HL-60 (cell line): ENCODE measurements around the gene TRMT10B.

ENCODE experiments used
- DNase-seq, 2 experiments: peaks; one replicate each; pipeline ENCODE4 v3.0.0-alpha.2; 2010 to 2020; ENCODE audit warnings: low read depth in 1 of 2, low spot score in 1 of 2
- H3K27ac ChIP-seq: fragments of 250-450 bp; sonication (Bioruptor Pico); replicated peaks from 2 replicates; pipeline ENCODE4 v1.5.1; 2020; ENCODE audit warnings: mild to moderate bottlenecking, moderate library complexity
- H3K27me3 ChIP-seq: fragments of 250-450 bp; sonication (Bioruptor Pico); 2 replicates; pipeline ENCODE4 v1.5.1; 2021; ENCODE audit warnings: mild to moderate bottlenecking, moderate library complexity; ENCODE audit not compliant: insufficient read depth, poor library complexity, severe bottlenecking
- H3K4me3 ChIP-seq: replicated peaks from 2 replicates; pipeline ENCODE4 v1.5.1; 2011; ENCODE audit warnings: mild to moderate bottlenecking, control low read depth, low read length; ENCODE audit not compliant: insufficient read depth
- GABPA ChIP-seq: IDR thresholded peaks from 2 replicates; pipeline ENCODE4 v1.6.1; 2012; ENCODE audit warnings: low read depth
- POLR2AphosphoS5 ChIP-seq: IDR thresholded peaks from 2 replicates; pipeline ENCODE4 v1.6.1; 2012; ENCODE audit warnings: low read depth
- SPI1 ChIP-seq: IDR thresholded peaks from 2 replicates; pipeline ENCODE4 v1.6.1; 2012; ENCODE audit warnings: low read depth, mild to moderate bottlenecking, borderline replicate concordance
- TF ChIP-seq, protein P1 (sequence below): IDR thresholded peaks from one replicate; pipeline ENCODE4 v1.5.1; 2011; ENCODE audit warnings: low read length, control low read depth, inconsistent platforms; ENCODE audit not compliant: insufficient read depth
- TF ChIP-seq, protein P2 (sequence below): IDR thresholded peaks from 2 replicates; pipeline ENCODE4 v1.6.1; 2012; ENCODE audit warnings: low read depth; ENCODE audit not compliant: insufficient replicate concordance

Gene TRMT10B

DNA sequence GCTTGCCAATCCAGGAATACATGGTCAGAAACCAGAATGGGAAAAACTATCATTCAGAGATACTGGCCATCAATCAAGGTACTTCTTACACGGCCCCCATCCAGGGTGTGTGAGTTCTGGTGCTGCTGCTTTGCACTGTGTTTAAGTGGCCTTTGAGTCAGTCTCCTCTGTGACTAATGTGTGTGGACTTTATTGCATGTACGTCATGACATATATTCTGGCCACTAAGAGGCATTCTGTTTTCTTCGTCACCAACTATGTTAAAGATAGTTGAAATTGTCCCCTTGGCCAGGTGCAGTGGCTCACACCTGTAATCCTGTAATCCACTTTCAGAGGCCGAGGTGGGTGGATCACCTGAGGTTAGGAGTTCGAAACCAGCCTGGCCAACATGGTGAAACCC, 22.7 kb downstream of the TRMT10B start:
- TF ChIP-seq, protein P1, sequence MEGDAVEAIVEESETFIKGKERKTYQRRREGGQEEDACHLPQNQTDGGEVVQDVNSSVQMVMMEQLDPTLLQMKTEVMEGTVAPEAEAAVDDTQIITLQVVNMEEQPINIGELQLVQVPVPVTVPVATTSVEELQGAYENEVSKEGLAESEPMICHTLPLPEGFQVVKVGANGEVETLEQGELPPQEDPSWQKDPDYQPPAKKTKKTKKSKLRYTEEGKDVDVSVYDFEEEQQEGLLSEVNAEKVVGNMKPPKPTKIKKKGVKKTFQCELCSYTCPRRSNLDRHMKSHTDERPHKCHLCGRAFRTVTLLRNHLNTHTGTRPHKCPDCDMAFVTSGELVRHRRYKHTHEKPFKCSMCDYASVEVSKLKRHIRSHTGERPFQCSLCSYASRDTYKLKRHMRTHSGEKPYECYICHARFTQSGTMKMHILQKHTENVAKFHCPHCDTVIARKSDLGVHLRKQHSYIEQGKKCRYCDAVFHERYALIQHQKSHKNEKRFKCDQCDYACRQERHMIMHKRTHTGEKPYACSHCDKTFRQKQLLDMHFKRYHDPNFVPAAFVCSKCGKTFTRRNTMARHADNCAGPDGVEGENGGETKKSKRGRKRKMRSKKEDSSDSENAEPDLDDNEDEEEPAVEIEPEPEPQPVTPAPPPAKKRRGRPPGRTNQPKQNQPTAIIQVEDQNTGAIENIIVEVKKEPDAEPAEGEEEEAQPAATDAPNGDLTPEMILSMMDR = no peak
- TF ChIP-seq POLR2AphosphoS5 (no peak), GABPA (no peak), SPI1 (no peak)
- TF ChIP-seq, protein P2, sequence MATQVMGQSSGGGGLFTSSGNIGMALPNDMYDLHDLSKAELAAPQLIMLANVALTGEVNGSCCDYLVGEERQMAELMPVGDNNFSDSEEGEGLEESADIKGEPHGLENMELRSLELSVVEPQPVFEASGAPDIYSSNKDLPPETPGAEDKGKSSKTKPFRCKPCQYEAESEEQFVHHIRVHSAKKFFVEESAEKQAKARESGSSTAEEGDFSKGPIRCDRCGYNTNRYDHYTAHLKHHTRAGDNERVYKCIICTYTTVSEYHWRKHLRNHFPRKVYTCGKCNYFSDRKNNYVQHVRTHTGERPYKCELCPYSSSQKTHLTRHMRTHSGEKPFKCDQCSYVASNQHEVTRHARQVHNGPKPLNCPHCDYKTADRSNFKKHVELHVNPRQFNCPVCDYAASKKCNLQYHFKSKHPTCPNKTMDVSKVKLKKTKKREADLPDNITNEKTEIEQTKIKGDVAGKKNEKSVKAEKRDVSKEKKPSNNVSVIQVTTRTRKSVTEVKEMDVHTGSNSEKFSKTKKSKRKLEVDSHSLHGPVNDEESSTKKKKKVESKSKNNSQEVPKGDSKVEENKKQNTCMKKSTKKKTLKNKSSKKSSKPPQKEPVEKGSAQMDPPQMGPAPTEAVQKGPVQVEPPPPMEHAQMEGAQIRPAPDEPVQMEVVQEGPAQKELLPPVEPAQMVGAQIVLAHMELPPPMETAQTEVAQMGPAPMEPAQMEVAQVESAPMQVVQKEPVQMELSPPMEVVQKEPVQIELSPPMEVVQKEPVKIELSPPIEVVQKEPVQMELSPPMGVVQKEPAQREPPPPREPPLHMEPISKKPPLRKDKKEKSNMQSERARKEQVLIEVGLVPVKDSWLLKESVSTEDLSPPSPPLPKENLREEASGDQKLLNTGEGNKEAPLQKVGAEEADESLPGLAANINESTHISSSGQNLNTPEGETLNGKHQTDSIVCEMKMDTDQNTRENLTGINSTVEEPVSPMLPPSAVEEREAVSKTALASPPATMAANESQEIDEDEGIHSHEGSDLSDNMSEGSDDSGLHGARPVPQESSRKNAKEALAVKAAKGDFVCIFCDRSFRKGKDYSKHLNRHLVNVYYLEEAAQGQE = no peak
- DNase-seq = no peak

DNA sequence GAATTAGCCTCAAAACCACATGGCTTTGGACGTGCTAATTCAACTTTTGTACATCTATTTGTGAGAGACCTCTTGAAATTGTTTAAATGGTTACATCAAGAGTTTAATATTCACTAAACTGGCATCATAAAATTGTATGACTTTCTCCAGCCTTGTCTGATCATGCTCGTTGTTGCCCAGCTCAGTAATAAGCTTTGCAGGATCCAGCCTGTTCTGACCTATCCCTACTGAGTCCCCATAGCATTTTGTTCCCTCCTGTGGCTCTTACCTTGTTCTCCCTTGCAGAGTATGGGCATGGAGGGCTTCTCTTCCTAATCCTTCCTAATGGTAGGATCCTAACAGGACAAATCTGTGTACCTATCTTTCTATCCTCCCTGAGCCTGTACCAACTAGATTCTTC, 24.9 kb downstream of the TRMT10B start:
- DNase-seq = no peak
- Histone ChIP-seq H3K27ac (no peak overlapping the region), H3K4me3 (no peak overlapping the region), H3K27me3 (no peaks in the 10 kb centered on the region)
- TF ChIP-seq, protein P2 = no peak
- TF ChIP-seq SPI1 (no peak), POLR2AphosphoS5 (no peak), GABPA (no peak)
- TF ChIP-seq, protein P1 = no peak

More for the DNA sequence above, 22.7 kb downstream of the TRMT10B start:
- no peak overlapping the region for H3K27ac ChIP-seq
- H3K4me3 ChIP-seq = no peak overlapping the region
- no peaks in the 10 kb centered on the region for H3K27me3 ChIP-seq

DNA sequence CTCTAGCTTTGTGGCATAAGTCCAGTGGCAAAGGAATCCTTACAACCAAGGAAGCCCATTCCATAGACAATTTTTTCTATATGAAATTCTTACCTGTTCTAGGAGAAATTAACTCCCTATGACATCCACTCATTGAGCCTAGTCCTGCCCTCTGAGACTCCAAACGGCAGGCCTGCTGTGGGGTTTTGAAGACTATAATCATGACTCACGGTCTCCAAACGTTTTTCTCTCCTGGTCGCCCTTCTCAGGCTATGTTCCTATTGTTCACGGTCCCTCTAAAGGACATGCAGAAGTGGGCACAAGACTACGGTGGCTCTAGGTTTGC, 30.6 kb downstream of the TRMT10B start:
- Histone ChIP-seq H3K27ac (peak overlapping the region; percentile 81), H3K4me3 (peak overlapping the region; percentile 88), H3K27me3 (no peaks in the 10 kb centered on the region)
- no peak for DNase-seq
- TF ChIP-seq SPI1 = no peak
- no peak for TF ChIP-seq GABPA
- TF ChIP-seq, protein P1 = no peak
- TF ChIP-seq, protein P2 = no peak
- TF ChIP-seq POLR2AphosphoS5 = no peak
